Activated CD4-positive, alpha-beta T cell treated with anti-CD3 and anti-CD28 coated beads for 24 hours (primary cell): ENCODE data around the gene FZD7.
A peak's percentile ranks its signal among the peaks of the same experiment; 100 is the strongest.

Source experiments
- DNase-seq, 2 donors: peaks; one replicate each; pipeline ENCODE4 v3.0.0-alpha.2; 2020; ENCODE audit warnings: low read depth in 2 of 2

FZD7 gene

GRCh38 chr2:202033317-202034248, at the start of gene FZD7:
Gene FZD7 (plus strand): TSS chr2:202033855. CDS start chr2:202034648, 793 bp downstream.
- peak; percentile 71 to 77 for DNase-seq

GRCh38 chr2:201984333-201984732, 49.3 kb upstream of the FZD7 start:
- no peak for DNase-seq

DNA sequence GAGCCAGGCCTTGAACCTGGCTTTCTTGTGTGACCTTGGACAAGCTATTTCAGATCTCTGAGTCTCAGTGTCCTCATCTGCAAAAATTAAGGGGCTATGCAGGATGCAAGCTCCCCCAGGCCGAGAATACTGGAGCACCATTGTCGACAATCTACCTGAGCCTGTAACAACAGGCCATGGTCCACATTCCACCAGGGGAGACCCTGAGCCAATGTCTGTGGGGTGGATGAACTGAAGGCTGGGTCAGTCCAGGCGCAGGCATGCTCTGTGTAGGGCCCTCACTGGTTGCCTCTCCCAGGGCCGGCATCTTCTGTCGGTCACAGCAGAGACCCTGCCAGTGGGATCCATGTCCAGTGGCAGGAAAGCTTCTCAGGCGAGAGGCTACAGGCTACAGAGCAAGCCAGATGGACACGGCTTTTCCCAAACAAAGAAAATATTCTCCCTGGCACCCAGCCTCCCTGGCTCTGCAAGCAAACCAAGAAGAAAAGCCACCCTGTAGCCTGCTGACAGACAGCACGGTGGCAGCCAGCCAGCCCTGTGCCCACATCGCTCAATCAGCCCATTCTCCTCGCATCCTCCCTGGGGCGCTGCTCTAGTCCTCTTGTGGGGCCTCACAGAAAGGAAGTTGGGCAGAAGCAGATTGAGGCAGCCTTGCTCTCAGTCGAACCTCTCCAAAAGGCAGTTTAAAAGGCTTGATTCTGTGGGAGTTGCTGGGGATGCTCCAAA, 48.7 kb upstream of the FZD7 start:
- DNase-seq, result no peak

DNA sequence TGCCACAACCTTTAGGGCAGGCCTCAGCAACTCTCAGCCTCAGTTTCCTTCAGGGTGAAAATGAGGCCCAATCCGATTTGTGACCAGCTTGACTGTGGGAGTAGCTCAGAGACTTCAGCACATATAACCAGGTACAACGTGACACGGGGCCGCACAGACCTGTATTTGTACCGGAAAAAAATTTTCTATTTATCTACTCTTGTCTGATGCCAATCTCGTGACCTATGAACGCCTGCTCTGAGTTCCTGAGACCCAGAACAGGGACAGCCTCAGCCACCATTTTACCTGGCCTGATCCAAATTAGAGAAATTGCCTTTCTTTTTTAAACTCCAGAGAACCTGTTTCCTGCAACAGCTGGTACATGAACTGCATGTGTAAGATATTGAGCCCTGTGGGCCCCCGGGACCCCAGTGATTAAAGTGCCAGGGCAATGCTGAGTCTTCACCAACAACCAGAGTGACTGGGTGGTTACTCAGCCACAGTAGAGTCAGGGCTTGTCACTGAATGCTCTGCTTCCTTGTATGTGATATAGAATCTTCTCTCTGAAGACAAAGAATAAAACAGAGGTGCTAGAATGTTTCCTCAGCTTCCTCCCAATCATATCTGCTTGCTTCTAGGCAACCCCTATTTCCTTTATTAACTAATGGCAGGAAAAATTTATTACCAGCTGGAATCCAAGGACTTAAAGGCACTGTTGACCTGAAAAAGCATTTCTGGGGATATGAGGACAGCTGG, 47.8 kb upstream of the FZD7 start:
- DNase-seq, result no peak

DNA sequence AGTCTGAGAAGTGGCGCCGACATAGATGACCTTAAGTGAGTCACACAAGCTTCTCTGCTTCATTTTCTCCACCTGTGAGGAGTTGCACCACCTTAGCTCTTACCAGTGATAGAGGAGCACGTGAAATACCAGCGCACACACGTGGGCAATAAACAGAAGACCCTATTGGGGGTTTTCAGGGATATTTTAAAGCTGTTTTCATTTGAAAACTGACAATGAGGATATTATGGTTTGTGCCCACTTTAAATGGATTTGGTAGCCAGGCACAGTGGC, 47.3 kb upstream of the FZD7 start:
- DNase-seq, result no peak

- DNase-seq, result no peak
These were observed 46.2 kb upstream of the FZD7 start for GRCh38 chr2:201987426-201987825.

- DNase-seq, result no peak
These were observed 43.6 kb upstream of the FZD7 start for GRCh38 chr2:201990069-201990468.

DNA sequence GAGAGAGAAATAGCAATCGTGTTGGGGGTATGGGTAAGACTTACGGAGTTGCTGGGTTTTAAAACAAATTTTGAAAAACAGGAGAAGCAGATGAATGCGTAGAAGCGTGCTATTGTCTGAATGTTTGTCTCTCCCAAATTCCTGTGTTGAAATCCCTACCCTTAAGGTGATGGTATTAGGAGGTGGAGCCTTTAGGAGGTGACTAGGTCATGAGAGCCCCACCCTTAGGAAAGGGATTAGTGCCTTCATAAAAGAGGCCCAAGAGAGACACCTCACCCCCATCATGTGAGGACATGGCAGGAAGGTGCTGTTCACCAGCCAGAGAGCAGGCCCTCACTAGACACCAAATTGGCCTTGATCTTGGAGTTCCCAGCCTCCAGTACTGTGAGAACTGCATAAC, 40.7 kb upstream of the FZD7 start:
- no peak for DNase-seq

DNA sequence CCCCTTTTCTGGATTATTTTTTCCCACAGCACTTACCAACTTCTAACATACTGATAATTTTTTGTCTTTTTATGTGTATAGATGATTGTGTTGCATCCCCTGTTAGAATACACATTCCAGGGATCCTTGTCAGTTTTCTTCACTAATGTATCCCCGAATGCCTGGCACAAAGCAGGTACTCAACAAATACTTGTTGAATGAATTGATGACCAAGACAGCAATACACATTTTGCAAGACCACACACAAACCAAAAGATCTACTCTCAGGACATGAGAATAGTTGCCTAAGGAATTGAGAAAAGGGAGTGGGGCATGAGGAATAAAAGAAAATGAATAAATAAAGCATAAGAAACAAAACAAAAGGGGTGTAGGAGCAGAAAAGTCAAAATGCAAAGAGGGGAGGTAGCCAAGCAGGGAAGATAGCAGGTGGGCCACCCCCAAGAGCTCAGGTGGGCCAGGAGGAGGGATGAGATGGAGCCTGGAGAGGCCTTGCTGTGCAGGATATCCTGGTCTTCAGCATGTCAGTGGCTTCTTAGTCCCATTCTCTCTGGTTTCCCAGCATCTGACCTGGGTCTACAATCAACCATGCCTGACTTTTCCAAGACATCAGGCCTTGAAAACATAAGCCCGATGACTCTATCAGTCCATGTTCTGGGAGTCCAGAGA, 38.5 kb upstream of the FZD7 start:
- DNase-seq, result no peak

GRCh38 chr2:201996006-201996405, 37.6 kb upstream of the FZD7 start:
- DNase-seq, result no peak

GRCh38 chr2:201996679-201997314, 36.9 kb upstream of the FZD7 start:
- DNase-seq, result no peak

GRCh38 chr2:201999279-201999678, 34.4 kb upstream of the FZD7 start:
- DNase-seq, result no peak

DNA sequence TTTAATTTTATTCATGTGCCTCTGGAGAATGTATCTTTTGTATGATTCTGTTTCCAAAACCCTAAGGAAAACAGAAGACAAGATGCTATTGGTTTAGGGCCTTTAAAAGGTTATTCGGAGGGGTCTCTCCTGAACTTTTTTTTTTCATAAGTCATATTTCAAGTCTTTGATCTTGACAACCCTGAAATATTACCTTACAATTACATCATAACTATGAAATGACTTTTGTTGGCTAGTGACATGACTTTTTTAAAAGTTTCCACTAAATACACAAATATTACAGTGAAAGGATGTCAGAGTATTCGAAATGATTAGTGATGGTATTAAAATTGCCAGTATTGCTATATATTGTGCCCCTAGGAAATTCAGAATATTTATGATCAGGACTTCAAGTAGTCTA, 31.8 kb upstream of the FZD7 start:
- no peak for DNase-seq

- DNase-seq, result no peak
These were observed 31.3 kb upstream of the FZD7 start for GRCh38 chr2:202002381-202002780.

DNA sequence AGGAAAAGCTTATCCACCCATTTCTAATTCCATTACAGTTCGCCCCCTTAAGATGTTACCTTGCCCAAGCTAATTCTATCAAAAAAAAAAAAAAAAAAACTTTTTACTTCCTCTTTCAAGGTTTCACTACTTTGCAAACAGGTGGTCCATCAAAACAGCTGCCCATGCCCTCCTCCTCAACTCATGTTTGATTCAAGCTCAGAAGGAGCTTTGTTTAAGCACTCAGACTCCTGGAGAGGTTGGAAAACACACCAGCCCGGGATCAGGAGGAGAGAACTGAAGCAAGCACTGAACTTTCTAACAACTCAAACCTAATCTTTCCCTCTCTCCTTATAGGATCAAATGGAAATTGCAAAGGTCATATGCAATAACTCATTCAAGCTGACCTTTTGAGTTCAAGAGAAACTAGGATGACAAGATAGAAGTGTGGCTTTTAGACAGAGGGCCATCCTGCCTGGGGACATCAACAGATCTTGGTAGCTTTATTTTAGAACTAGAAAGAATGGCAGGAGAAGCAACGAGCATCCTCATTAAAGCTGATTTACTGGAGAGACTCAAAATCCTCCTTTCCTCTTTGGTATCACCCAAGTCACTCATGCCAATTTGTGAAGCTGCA, 28.3 kb upstream of the FZD7 start:
- DNase-seq, result no peak

GRCh38 chr2:202006301-202006700, 27.4 kb upstream of the FZD7 start:
- DNase-seq, result no peak

DNA sequence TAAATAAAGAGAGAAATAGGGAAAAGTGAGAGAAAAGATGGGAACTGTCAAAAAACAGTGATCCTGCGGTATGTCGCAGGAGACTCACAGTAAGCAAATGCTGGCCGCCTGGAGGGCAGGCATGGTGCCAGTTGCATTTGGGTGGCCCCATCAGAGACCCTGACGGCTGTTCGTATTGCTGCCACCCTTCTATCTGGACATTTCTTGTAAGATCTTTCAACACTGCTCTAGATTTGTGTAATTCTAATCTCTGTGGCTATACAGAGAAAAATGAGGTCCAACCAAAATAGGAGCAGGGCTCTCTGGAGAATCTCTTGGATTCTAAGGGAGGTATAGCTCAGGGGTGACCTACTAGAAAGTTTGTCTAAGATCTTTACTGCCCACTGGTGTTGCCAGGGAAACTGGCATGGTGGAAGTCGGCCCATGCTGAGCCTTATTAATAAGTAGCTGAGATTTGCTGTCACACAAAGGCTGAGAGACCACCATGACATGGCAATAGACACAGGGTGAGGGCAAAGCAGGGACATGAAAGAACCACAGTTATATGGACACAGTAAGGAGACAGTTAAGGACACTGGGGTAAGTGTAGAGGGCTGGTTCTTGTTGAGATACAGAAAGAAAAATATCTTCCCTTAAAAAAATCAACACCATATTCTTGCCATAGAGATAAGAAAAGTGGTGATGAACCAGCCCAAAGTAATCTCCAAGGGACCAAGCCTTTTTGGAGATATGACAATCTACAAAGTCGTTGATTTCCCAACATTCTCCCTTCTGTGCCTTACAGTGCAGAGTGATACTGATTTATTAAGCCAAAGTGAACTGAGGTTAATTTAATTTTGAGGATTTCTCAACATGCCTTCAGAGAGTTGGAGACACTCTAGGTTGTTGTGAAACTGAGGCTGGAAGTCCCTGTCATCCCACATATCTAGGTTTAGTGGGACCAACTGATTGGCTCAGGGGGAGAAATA, 26.4 kb upstream of the FZD7 start:
- no peak for DNase-seq

DNA sequence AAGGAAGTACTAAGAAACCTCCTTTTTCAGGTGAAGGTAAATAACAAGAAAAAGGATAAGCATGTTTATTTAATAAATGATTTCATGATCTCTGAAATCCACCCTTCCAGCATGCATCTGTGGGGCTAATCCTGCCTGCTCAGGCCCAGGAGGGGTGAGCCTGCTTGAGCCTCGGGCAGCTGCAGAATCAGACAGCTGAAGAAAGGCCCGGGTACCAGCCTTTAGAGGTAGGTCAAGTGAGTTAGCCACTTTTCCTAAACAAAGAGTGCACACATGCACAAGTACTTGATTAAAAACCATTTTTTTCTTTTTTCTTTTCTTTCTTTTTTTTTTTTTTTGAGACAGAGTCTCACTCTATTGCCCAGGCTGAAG, 25.7 kb upstream of the FZD7 start:
- no peak for DNase-seq

GRCh38 chr2:202009019-202009481, 24.6 kb upstream of the FZD7 start:
- DNase-seq, result no peak

GRCh38 chr2:202009581-202009980, 24.1 kb upstream of the FZD7 start:
- DNase-seq, result no peak
